AG09309 (cell line): ENCODE data around the gene DMXL1.

ENCODE experiments used
- DNase-seq: peaks from one replicate; pipeline ENCODE4 v3.0.0-alpha.2; 2010; ENCODE audit warnings: low read depth
- H3K4me3 ChIP-seq: 2 replicates; pipeline ENCODE4 v1.5.1; 2011; ENCODE audit warnings: mild to moderate bottlenecking, low read depth, low read length, moderate library complexity; ENCODE audit not compliant: control insufficient read depth
- CTCF ChIP-seq: IDR thresholded peaks from 2 replicates; pipeline ENCODE4 v1.5.1; 2011; ENCODE audit warnings: mild to moderate bottlenecking, low read depth, low read length, inconsistent platforms; ENCODE audit not compliant: insufficient read depth, control insufficient read depth; ENCODE audit errors: missing control alignments

DMXL1 gene

GRCh38 chr5:119048246-119048645 lies 22.6 kb upstream of the DMXL1 start:
- DNase-seq, result no peak
- no peak for TF ChIP-seq CTCF
- no peak overlapping the region for H3K4me3 ChIP-seq

GRCh38 chr5:119049824-119050449 lies 20.9 kb upstream of the DMXL1 start:
- DNase-seq, result peak; percentile 62
- TF ChIP-seq CTCF, result no peak
- H3K4me3 ChIP-seq, result no peak overlapping the region

GRCh38 chr5:119054101-119054500 lies 16.8 kb upstream of the DMXL1 start:
- DNase-seq, result no peak
- no peak for TF ChIP-seq CTCF
- no peak overlapping the region for H3K4me3 ChIP-seq

GRCh38 chr5:119055294-119055693 lies 15.6 kb upstream of the DMXL1 start:
- no peak for TF ChIP-seq CTCF
- no peak for DNase-seq
- no peak overlapping the region for H3K4me3 ChIP-seq

- no peak for TF ChIP-seq CTCF
Observed at GRCh38 chr5:119058979-119059529, 11.8 kb upstream of the DMXL1 start.

GRCh38 chr5:119059740-119060255 lies 11.1 kb upstream of the DMXL1 start:
- no peak for TF ChIP-seq CTCF
- DNase-seq, result no peak
- no peak overlapping the region for H3K4me3 ChIP-seq

More at GRCh38 chr5:119058979-119059529, 11.8 kb upstream of the DMXL1 start:
- DNase-seq, result no peak
- no peak overlapping the region for H3K4me3 ChIP-seq
